ENCODE measurements around the gene PMPCA.

The PMPCA gene, protein sequence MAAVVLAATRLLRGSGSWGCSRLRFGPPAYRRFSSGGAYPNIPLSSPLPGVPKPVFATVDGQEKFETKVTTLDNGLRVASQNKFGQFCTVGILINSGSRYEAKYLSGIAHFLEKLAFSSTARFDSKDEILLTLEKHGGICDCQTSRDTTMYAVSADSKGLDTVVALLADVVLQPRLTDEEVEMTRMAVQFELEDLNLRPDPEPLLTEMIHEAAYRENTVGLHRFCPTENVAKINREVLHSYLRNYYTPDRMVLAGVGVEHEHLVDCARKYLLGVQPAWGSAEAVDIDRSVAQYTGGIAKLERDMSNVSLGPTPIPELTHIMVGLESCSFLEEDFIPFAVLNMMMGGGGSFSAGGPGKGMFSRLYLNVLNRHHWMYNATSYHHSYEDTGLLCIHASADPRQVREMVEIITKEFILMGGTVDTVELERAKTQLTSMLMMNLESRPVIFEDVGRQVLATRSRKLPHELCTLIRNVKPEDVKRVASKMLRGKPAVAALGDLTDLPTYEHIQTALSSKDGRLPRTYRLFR

DNA sequence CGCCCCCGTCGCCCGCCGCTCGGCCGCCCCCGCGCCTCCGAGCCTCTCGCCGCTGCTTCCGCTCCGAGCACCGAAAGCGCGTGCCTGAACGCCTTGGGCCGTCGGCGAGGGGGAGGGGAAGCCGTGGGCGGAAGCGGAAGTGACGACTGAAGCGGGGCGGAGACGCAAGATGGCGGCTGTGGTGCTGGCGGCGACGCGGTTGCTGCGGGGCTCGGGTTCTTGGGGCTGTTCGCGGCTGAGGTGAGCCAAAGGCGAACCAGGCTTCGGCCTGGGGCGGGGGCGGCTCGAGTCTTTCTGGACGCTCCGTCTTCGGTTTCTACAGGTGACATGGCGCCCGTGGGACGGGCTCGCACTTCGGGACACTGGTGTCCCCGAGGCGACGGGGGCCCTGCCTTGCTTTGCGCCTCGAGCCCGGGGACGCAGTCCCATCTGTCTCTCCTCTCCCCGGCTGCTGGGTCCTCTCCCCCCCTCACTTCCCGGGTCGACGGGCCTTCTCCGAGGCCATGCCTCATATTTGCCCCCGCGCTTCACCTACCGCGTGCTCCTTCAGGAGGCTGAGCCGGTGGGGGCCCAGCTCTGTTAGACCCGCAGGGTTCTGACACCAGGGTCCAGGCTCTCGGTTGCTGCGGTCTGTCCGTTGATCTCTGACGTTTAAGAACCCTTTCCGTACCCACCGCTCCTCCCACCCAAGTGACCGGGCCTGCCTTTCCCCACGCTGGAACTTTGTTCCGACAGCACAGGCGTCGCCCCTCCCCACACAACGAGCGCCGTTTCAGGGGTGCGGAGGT, at the start of gene PMPCA, which contains the start of gene ENTR1:
TSS of gene PMPCA (plus strand) at position 159 of the 788 bp plus-strand sequence. CDS start at position 170, 11 bp downstream.
TSS of gene ENTR1 (minus strand) at position 115 of the 788 bp plus-strand sequence. CDS start 217 bp downstream, outside the sequence.
- peak; percentile 92 for DNase-seq (ENCODE audit: low spot score)

- DNase-seq (ENCODE audit: low spot score): no peak
These were observed 49.3 kb upstream of the PMPCA start for GRCh38 chr9:136361047-136361753.

- DNase-seq (ENCODE audit: low spot score): no peak
These were observed 48.6 kb upstream of the PMPCA start for GRCh38 chr9:136361754-136362449.

- DNase-seq (ENCODE audit: low spot score): no peak
These were observed 48.0 kb upstream of the PMPCA start for GRCh38 chr9:136362450-136362784.

- peak; percentile 96 for DNase-seq (ENCODE audit: low spot score)
These were observed 47.1 kb upstream of the PMPCA start, which contains the start of gene DNLZ for GRCh38 chr9:136363106-136363948. DNLZ (minus strand) TSS chr9:136363744; CDS start chr9:136363714, 30 bp downstream.

DNA sequence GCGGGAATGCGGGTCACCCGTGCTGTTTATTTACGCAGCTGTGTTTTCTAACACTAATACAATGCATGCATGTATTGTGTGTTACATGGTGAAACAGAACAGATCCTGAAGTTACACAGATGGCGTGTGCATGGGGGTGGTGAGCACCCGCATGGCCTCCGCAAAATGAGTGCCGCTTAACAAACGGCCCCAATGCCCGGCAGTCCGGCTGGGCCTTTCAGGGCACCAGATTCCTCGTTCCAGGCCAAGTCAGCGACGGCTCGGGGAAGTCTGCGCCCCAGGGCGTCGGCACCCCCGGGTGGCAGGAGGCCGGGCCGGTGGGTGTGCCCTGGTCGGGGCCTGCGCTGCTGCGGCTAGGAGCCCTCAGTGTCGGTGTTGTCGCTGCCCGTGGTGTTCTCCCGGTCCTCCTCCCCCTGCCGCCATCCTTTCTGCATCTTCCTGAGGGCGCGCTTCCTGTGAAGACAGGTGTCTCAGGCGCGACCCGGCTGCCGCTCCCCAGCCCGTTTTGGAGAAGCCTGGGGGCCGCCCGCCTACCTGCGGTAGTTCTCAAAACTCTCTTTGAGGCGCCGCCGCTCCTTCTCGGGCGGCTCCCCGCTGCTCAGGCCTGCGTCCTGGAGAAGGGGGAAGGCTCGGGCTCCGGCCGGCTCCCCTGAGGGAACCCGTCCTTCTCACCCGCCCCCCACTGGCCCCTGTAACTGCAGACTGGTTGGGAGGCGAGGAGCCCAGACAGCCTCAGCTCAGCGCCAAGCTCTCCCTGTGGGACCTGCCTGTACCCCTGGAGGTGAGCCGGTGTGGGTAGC, 46.3 kb upstream of the PMPCA start:
- DNase-seq (ENCODE audit: low spot score): no peak

- DNase-seq (ENCODE audit: low spot score): no peak
These were observed 45.3 kb upstream of the PMPCA start for GRCh38 chr9:136364942-136365774.

- DNase-seq (ENCODE audit: low spot score): no peak
These were observed 44.7 kb upstream of the PMPCA start for GRCh38 chr9:136365775-136366222.

- no peak for DNase-seq (ENCODE audit: low spot score)
These were observed 43.6 kb upstream of the PMPCA start for GRCh38 chr9:136366826-136367225.

GRCh38 chr9:136367296-136368145, 42.9 kb upstream of the PMPCA start:
- DNase-seq (ENCODE audit: low spot score): no peak

GRCh38 chr9:136368190-136368589, 42.3 kb upstream of the PMPCA start:
- no peak for DNase-seq (ENCODE audit: low spot score)

DNA sequence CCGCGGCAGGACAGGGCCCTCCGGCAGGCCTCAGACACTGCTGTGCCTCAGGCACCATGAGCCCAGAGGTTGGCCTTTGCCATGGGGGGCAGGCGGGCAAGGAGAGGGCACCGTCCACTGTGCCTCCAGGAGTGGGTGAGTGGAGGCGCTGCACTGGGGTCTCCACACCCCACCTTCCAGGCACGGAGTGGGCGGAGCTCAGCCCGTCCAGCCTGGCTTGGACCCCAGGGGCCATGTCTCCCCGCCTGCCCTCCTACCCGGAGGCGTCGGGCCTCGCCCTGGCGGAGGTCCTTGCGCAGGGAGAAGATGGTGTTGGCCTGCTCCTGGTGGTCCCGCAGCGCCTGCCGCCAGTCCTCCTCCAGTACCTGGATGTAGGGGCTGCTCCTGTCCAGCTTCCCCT, 40.4 kb upstream of the PMPCA start:
- DNase-seq (ENCODE audit: low spot score): no peak

DNA sequence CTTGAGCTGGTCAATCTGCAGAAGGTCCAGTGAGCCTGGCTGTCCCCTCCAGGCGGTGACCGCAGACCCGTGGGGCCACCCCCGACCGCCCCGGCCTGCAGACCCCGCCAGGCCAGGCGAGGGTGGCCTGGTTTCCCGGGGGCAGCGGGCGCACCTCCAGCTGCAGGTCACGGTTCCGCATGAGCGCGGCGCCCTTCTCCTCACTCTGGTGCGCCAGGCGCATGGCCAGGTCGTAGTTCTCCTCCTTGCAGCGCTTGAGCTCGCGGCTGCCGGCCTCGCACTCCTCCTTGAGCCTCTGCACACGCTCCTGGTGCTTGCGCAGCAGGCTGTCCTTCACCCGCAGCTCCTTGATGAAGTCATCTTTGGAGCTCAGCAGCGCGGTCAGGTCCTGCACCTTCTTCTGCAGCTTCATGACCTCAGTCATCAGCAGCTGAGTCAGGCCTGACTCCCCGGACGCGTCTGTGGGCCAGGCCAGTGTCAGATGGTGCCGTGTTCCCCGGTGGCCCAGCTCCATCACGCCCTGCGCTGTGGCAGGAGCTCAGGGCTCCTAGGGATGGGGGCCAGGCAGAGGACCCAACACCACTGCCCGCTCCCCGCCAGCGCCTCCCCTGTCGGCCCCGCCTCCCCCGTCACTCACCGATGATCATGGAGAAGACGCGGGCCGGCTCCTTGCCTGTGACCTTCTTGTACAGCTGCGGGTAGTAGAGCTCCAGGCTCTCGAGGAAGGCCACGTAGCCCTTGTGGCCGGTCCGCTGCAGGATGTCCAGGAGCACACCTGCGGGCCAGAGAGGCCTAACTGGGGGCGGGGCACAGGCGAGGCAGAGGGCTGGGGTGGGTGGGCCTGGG, 39.5 kb upstream of the PMPCA start:
- DNase-seq (ENCODE audit: low spot score): no peak

- DNase-seq (ENCODE audit: low spot score): no peak
These were observed 39.0 kb upstream of the PMPCA start for GRCh38 chr9:136371533-136371880.

- DNase-seq (ENCODE audit: low spot score): no peak
These were observed 38.5 kb upstream of the PMPCA start for GRCh38 chr9:136372006-136372405.

GRCh38 chr9:136372561-136373299, 37.7 kb upstream of the PMPCA start:
- DNase-seq (ENCODE audit: low spot score): no peak
